HCT116 (cell line): ENCODE measurements around the gene KIFC1. TPM values are rescaled to one million over a fixed set of nuclear protein-coding genes. Genes with fewer than 3 reads are reported as not detected.

Experiments
- ATAC-seq: fragments of 200-7000 bp; cut with Tn5 transposase; 2 replicates; pipeline ENCODE4 v1.9.1; 2020; ENCODE audit warnings: mild to moderate bottlenecking, moderate library complexity
- BruUV-seq: library from RNA; stranded (reverse); fragments of 400-500 nt; replicated peaks from 2 replicates; lab custom pipeline; 2021; lab: Mats Ljungman, UMichigan
- CTCF ChIA-PET: fragments of 300-600 bp; sonication (Branson Sonifier 250); formaldehyde crosslinking; loops from one replicate; lab custom pipeline; 2021; ENCODE audit warnings: antibody characterized with exemption; lab: Charles Lee
- POLR2A ChIA-PET: fragments of 300-600, 350-600 bp; sonication (Branson Sonifier 250); formaldehyde crosslinking; loops from one replicate; lab custom pipeline; 2021; ENCODE audit warnings: antibody characterized with exemption; lab: Charles Lee
- RAD21 ChIA-PET, 2 experiments: fragments of 300-600 bp; sonication (Branson Sonifier 250); formaldehyde crosslinking; loops; one replicate each; lab custom pipeline; 2023; ENCODE audit warnings: low total read pairs in 2 of 2; ENCODE audit not compliant: uncharacterized antibody in 2 of 2, unreplicated experiment in 2 of 2, low non-redundant PET in 1 of 2; lab: Charles Lee
- DNase-seq: peaks from one replicate; pipeline ENCODE4 v3.0.0-alpha.2; 2010; ENCODE audit warnings: low read depth, low spot score
- H2AFZ ChIP-seq: fragments of 200-600 bp; shearing (Covaris generic), sonication (generic); 2 replicates; pipeline ENCODE4 v1.6.1; 2017; ENCODE audit warnings: low read depth, mixed run types, mixed read lengths, antibody characterized with exemption, low read length; ENCODE audit not compliant: poor library complexity, severe bottlenecking
- H3K27ac ChIP-seq: 2 replicates; pipeline ENCODE4 v1.5.1; 2012; ENCODE audit warnings: low read depth, low read length
- H3K27me3 ChIP-seq: fragments of 200-600 bp; sonication (generic); 2 replicates; pipeline ENCODE4 v1.6.1; 2016; ENCODE audit warnings: mixed run types, low read length, mixed read lengths; ENCODE audit not compliant: insufficient read depth
- H3K36me3 ChIP-seq, 2 experiments: fragments of 200-500 bp in 1 of 2; fragments of 200-600 bp in 1 of 2; sonication (Bioruptor generic) in 1 of 2; sonication (generic) in 1 of 2; 2 replicates each; pipeline versions ENCODE4 v1.5.1 to v1.6.1; 2014 to 2016; ENCODE audit warnings: low read length in 2 of 2, inconsistent platforms in 1 of 2, mixed read lengths in 1 of 2, mixed run types in 1 of 2; ENCODE audit not compliant: insufficient read depth in 2 of 2, control insufficient read depth in 1 of 2
- H3K4me1 ChIP-seq, 2 experiments: fragments of 200-600 bp in 1 of 2; sonication (generic) in 1 of 2; 2 replicates each; pipeline versions ENCODE4 v1.5.1 to v1.6.1; 2012 to 2017; ENCODE audit warnings: low read length in 2 of 2, inconsistent platforms in 1 of 2, mild to moderate bottlenecking in 1 of 2, mixed read lengths in 1 of 2, mixed run types in 1 of 2, moderate library complexity in 1 of 2; ENCODE audit not compliant: insufficient read depth in 2 of 2, control insufficient read depth in 1 of 2
- H3K4me2 ChIP-seq: fragments of 200-600 bp; sonication (generic); 2 replicates; pipeline ENCODE4 v1.6.1; 2017; ENCODE audit warnings: mixed run types, low read length, mixed read lengths
- H3K4me3 ChIP-seq, 2 experiments: fragments of 200-600 bp in 1 of 2; sonication (generic) in 1 of 2; replicated peaks in 1 of 2; 2 replicates each; pipeline ENCODE4 v1.5.1; 2011 to 2016; ENCODE audit warnings: low read length in 2 of 2, control low read depth in 1 of 2, low read depth in 1 of 2, mild to moderate bottlenecking in 1 of 2, mixed read lengths in 1 of 2, mixed run types in 1 of 2
- H3K79me2 ChIP-seq: fragments of 200-600 bp; sonication (generic); 2 replicates; pipeline ENCODE4 v1.6.1; 2017; ENCODE audit warnings: mild to moderate bottlenecking, mixed run types, low read length, moderate library complexity, mixed read lengths; ENCODE audit not compliant: insufficient read depth
- H3K9ac ChIP-seq: fragments of 200-600 bp; sonication (generic); 2 replicates; pipeline ENCODE4 v1.6.1; 2016; ENCODE audit warnings: low read length, mixed read lengths
- H3K9me2 ChIP-seq: fragments of 200-600 bp; sonication (generic), shearing (Covaris generic); 2 replicates; pipeline ENCODE4 v1.6.1; 2017; ENCODE audit warnings: mixed run types, mild to moderate bottlenecking, moderate library complexity; ENCODE audit not compliant: insufficient read depth
- H3K9me3 ChIP-seq, 2 experiments: fragments of 200-500 bp in 1 of 2; fragments of 200-600 bp in 1 of 2; sonication (Bioruptor generic) in 1 of 2; sonication (generic) in 1 of 2; 2 replicates each; pipeline ENCODE4 v1.6.1; 2014 to 2017; ENCODE audit warnings: low read length in 2 of 2, mixed read lengths in 2 of 2, inconsistent platforms in 1 of 2, low read depth in 1 of 2, mild to moderate bottlenecking in 1 of 2, mixed run types in 1 of 2, moderate library complexity in 1 of 2; ENCODE audit not compliant: control insufficient read depth in 1 of 2, insufficient read depth in 1 of 2
- H4K20me1 ChIP-seq: fragments of 200-600 bp; sonication (generic), shearing (Covaris generic); 2 replicates; pipeline ENCODE4 v1.6.1; 2017; ENCODE audit warnings: mixed run types, mild to moderate bottlenecking, moderate library complexity; ENCODE audit not compliant: insufficient read depth
- CBX3 ChIP-seq: IDR thresholded peaks from 2 replicates; pipeline ENCODE4 v1.6.1; 2012; ENCODE audit warnings: low read depth
- CEBPB ChIP-seq: IDR thresholded peaks from 2 replicates; pipeline ENCODE4 v1.6.1; 2012; ENCODE audit warnings: low read depth
- EGR1 ChIP-seq: IDR thresholded peaks from 2 replicates; pipeline ENCODE4 v1.6.1; 2012; ENCODE audit warnings: low read depth
- ELF1 ChIP-seq: IDR thresholded peaks from 2 replicates; pipeline ENCODE4 v1.6.1; 2012; ENCODE audit warnings: low read depth, borderline replicate concordance
- EZH2 ChIP-seq: fragments of 200-600 bp; sonication (generic); IDR thresholded peaks from 2 replicates; pipeline ENCODE4 v1.6.1; 2017; ENCODE audit warnings: antibody characterized with exemption, mixed run types
- EZH2phosphoT487 ChIP-seq: fragments of 200-600 bp; IDR thresholded peaks from 2 replicates; pipeline ENCODE4 v1.6.1; 2018; ENCODE audit warnings: antibody characterized with exemption, borderline replicate concordance
- FOSL1 ChIP-seq: IDR thresholded peaks from 2 replicates; pipeline ENCODE4 v1.6.1; 2012; ENCODE audit warnings: low read depth
- POLR2AphosphoS5 ChIP-seq: IDR thresholded peaks from 2 replicates; pipeline ENCODE4 v1.6.1; 2011; ENCODE audit warnings: mild to moderate bottlenecking, low read depth, low read length, moderate library complexity
- RAD21 ChIP-seq: IDR thresholded peaks from 2 replicates; pipeline ENCODE4 v1.6.1; 2012; ENCODE audit warnings: low read depth, mild to moderate bottlenecking
- SIN3A ChIP-seq: IDR thresholded peaks from 2 replicates; pipeline ENCODE4 v1.6.1; 2012; ENCODE audit warnings: low read depth
- SP1 ChIP-seq: IDR thresholded peaks from 2 replicates; pipeline ENCODE4 v1.6.1; 2012; ENCODE audit warnings: low read depth
- SRF ChIP-seq: IDR thresholded peaks from 2 replicates; pipeline ENCODE4 v1.6.1; 2012; ENCODE audit warnings: low read depth
- TCF7L2 ChIP-seq: IDR thresholded peaks from 2 replicates; pipeline ENCODE4 v1.7.0; 2011; ENCODE audit warnings: borderline replicate concordance, inconsistent platforms; ENCODE audit not compliant: insufficient read depth, insufficient read length; ENCODE audit errors: extremely low read depth
- YY1 ChIP-seq: IDR thresholded peaks from 2 replicates; pipeline ENCODE4 v1.6.1; 2011; ENCODE audit warnings: low read length, low read depth, moderate library complexity, mild to moderate bottlenecking; ENCODE audit not compliant: insufficient replicate concordance; ENCODE audit errors: extremely low read depth
- ZFX ChIP-seq: fragments of 450-650 bp; IDR thresholded peaks from 2 replicates; pipeline ENCODE4 v1.6.1; 2017
- ZNF274 ChIP-seq: fragments of 200-500 bp; sonication (Bioruptor generic); IDR thresholded peaks from 2 replicates; pipeline ENCODE4 v1.6.1; 2014; ENCODE audit warnings: mild to moderate bottlenecking, low read depth, low read length, inconsistent platforms
- intact Hi-C: fragments of 100-400 bp; cut with micrococcal nuclease; formaldehyde crosslinking; loops from 2 replicates; pipeline ENCODE4 v1.10.0; 2022
- total RNA-seq: library from RNA; stranded (reverse); gene quantifications from one replicate; pipeline ENCODE4 v1.2.1, GENCODE V29; 2021; ENCODE audit not compliant: unreplicated experiment
- TF ChIP-seq, protein P1 (sequence below): IDR thresholded peaks from 2 replicates; pipeline ENCODE4 v1.6.1; 2011; ENCODE audit warnings: mild to moderate bottlenecking, low read length, moderate library complexity; ENCODE audit not compliant: insufficient replicate concordance; ENCODE audit errors: extremely low read depth
- TF ChIP-seq, protein P2 (sequence below): IDR thresholded peaks from 2 replicates; pipeline ENCODE4 v1.6.1; 2012
- TF ChIP-seq, protein P3 (sequence below): IDR thresholded peaks from 2 replicates; pipeline ENCODE4 v1.6.1; 2012
- TF ChIP-seq, protein P4 (sequence below), 3 experiments: fragments of 200-600 bp in 1 of 3; sonication (generic) in 1 of 3; IDR thresholded peaks in 2 of 3; conservative IDR thresholded peaks in 1 of 3; 2 replicates each; pipeline ENCODE4 v1.5.1; 2012 to 2017; ENCODE audit warnings: low read depth in 2 of 3, low read length in 2 of 3, antibody characterized with exemption in 1 of 3, borderline replicate concordance in 1 of 3, control low read depth in 1 of 3, mild to moderate bottlenecking in 1 of 3, mixed read lengths in 1 of 3, mixed run types in 1 of 3, moderate library complexity in 1 of 3; ENCODE audit not compliant: insufficient read depth in 1 of 3

KIFC1 gene
- total RNA-seq, 1 experiment from 2014 or later, result 84.7 TPM

DNA sequence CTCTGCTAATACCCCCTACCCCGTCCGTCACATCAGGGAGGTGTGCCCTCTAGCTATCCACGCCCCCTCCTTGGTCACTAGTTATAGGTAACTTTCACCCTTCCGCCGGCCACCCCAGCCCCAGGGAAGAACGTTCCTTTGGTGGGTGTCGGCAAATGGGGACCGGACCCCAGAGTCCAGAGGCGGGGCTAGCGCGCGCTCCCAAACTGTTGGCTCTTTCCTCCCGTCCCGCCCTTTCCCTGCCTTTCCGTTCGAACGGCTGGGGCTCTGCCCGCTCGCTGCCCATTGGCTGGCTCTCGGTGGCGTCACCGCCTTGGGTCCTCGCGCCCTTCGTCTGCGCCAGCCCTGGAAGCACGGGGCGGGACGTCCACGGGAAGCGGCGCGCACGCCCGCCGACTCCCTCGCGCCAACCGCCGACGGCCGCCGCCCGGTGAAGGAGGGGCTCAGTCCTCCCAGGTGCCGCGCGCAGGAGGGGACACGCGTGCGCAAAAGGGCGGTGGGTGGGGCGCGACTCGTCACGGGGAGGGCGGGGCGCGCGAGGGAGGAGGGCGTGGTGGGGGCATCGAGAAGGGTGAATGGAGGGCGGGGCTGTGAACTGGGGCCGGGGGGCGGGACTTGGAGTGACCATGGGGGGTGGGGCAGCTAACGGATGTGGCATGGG, 18.6 kb downstream of the KIFC1 start:
- intact Hi-C loops, result loop anchor here (1.0 to 10.0 kb wide), 3 partner anchors 19 to 205 kb away; partner anchors contain the start of genes HSD17B8, KIFC1, RGL2 and RING1
- CTCF ChIA-PET, result interaction anchor here (1.2 kb wide), 1 partner anchor 8 kb away, joined by 3 read pairs; the partner anchor contains the start of gene CUTA
- ATAC-seq, result peak; percentile 91
- Histone ChIP-seq H3K79me2 (peaks cover 13% of the 10 kb centered on the region; the same call in 1 of the 2 replicates), H3K9me2 (no peaks in the 10 kb centered on the region), H2AFZ (no peak overlapping the region), H4K20me1 (no peaks in the 10 kb centered on the region), H3K4me2 (peak overlapping the region; percentile 91), H3K27ac (peak overlapping the region; percentile 78), H3K36me3 (peaks cover 19 to 53% of the 10 kb centered on the region in 2 experiments), H3K9me3 (no peaks in the 10 kb centered on the region), H3K9ac (peak overlapping the region; percentile 78), H3K4me1 (peaks cover 5 to 18% of the 10 kb centered on the region in 2 experiments; a peak in 3 of 4 replicates), H3K4me3 (peak overlapping the region; percentile 67 to 77), H3K27me3 (no peaks in the 10 kb centered on the region)
- POLR2A ChIA-PET, result interaction anchor here (0.9 to 1.3 kb wide), 3 partner anchors 19 to 133 kb away, joined by 3 read pairs; partner anchors contain the start of genes B3GALT4 and ZBTB22
- TF ChIP-seq SRF (no peak), CEBPB (no peak), EZH2 (no peak), EGR1 (no peak), RAD21 (no peak), CBX3 (no peak), POLR2AphosphoS5 (peak; percentile 77; the same call in 1 of the 2 replicates), YY1 (peak; percentile 70), FOSL1 (no peak), TCF7L2 (no peak), EZH2phosphoT487 (no peak), ZFX (no peak), SIN3A (no peak), SP1 (no peak), ZNF274 (no peak), ELF1 (no peak)
- TF ChIP-seq, protein P1, sequence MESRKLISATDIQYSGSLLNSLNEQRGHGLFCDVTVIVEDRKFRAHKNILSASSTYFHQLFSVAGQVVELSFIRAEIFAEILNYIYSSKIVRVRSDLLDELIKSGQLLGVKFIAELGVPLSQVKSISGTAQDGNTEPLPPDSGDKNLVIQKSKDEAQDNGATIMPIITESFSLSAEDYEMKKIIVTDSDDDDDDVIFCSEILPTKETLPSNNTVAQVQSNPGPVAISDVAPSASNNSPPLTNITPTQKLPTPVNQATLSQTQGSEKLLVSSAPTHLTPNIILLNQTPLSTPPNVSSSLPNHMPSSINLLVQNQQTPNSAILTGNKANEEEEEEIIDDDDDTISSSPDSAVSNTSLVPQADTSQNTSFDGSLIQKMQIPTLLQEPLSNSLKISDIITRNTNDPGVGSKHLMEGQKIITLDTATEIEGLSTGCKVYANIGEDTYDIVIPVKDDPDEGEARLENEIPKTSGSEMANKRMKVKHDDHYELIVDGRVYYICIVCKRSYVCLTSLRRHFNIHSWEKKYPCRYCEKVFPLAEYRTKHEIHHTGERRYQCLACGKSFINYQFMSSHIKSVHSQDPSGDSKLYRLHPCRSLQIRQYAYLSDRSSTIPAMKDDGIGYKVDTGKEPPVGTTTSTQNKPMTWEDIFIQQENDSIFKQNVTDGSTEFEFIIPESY, result peak; percentile 24
- TF ChIP-seq, protein P2, sequence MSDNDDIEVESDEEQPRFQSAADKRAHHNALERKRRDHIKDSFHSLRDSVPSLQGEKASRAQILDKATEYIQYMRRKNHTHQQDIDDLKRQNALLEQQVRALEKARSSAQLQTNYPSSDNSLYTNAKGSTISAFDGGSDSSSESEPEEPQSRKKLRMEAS, result no peak
- TF ChIP-seq, protein P3, sequence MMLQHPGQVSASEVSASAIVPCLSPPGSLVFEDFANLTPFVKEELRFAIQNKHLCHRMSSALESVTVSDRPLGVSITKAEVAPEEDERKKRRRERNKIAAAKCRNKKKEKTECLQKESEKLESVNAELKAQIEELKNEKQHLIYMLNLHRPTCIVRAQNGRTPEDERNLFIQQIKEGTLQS, result no peak
- TF ChIP-seq, protein P4, sequence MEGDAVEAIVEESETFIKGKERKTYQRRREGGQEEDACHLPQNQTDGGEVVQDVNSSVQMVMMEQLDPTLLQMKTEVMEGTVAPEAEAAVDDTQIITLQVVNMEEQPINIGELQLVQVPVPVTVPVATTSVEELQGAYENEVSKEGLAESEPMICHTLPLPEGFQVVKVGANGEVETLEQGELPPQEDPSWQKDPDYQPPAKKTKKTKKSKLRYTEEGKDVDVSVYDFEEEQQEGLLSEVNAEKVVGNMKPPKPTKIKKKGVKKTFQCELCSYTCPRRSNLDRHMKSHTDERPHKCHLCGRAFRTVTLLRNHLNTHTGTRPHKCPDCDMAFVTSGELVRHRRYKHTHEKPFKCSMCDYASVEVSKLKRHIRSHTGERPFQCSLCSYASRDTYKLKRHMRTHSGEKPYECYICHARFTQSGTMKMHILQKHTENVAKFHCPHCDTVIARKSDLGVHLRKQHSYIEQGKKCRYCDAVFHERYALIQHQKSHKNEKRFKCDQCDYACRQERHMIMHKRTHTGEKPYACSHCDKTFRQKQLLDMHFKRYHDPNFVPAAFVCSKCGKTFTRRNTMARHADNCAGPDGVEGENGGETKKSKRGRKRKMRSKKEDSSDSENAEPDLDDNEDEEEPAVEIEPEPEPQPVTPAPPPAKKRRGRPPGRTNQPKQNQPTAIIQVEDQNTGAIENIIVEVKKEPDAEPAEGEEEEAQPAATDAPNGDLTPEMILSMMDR (IDR thresholded peaks at IDR 0.05 in 2 of 3, conservative IDR thresholded peaks at IDR 0.05 in 1 of 3; ENCODE audit: borderline replicate concordance in 1 of 3, insufficient read depth in 1 of 3, low read depth in 2 of 3, low read length in 2 of 3), result no peak
- RAD21 ChIA-PET, result no interaction called here
- peak; percentile 95 for DNase-seq
- no TSS peak for BruUV-seq
